HG02678 (cell line): Measurements from ENCODE around the gene PARVB.
A peak's percentile ranks its signal among the peaks of the same experiment; 100 is the strongest.

Experiments
- ATAC-seq: cut with Tn5 transposase; IDR thresholded peaks from one replicate; pipeline ENCODE4 v1.9.1; 2021; ENCODE audit warnings: mild to moderate bottlenecking, moderate library complexity; ENCODE audit not compliant: unreplicated experiment

Gene PARVB

GRCh38 chr22:44154436-44154942 lies 130.4 kb downstream of the PARVB start:
- ATAC-seq = no peak

GRCh38 chr22:44155115-44155514 lies 131.0 kb downstream of the PARVB start:
- no peak for ATAC-seq

GRCh38 chr22:44157916-44158618 lies 134.0 kb downstream of the PARVB start:
- ATAC-seq = no peak

- no peak for ATAC-seq
Measured at GRCh38 chr22:44158816-44159215, 134.7 kb downstream of the PARVB start.

DNA sequence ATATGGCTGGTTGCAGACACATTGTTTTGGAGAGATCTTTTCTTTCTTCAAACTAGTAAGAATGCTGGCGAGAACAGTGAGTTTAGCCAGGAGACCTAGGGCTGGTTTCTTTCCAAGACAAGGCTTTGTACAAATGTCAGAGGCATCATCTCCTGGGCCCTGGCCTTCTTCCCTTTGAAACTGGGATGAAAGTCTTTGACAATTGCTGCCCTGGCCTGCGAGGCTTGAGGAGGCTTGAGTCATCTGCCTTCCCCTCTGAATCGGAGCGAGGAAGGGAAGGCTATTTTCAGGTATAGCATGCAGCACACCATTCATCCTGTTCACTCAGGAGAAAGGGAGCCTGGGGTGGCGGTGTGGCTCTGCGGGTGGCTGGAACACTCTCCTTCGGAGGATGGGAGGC lies 135.1 kb downstream of the PARVB start:
- no peak for ATAC-seq

DNA sequence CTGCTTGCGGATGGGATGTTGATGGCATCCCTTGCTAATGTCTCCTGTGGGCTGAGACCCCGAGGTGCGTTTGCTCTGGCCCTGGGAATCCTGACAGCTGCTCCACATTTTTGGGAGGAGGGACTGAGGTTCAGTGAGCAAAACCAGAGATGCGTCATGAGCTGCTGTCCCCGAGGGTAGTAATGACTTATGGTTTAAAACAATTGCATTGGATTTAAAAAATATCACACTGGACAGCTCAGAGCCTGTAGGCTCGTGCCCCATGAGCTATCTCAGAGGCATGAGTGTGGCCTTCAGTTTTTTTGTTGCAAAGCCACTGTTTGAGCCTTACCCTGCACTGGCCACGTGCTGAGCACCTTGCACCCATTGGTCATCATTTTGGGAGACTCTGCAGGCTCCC lies 135.7 kb downstream of the PARVB start:
- ATAC-seq = no peak

- no peak for ATAC-seq
Measured at GRCh38 chr22:44160421-44160820, 136.3 kb downstream of the PARVB start.

DNA sequence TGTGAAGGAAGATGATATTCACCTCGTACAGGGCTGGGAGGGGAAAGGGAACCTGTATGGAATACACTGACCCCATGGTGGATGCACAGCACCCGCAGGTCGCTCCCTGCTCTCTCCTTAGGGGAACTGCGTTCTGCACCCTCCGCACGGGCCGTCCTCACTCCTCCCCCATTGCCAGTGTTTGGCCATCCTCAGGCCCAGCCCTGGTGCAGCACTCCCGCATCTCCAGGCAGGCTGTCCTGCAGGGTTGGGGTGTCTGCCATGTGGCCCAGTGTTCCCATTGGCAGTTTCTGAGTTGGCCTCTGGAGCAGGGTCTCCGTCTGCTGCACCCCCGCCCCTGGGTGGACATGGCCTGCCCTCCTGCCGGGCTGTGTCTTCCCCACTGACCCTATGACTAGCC lies 137.6 kb downstream of the PARVB start:
- ATAC-seq = no peak

GRCh38 chr22:44162960-44163359 lies 138.9 kb downstream of the PARVB start:
- ATAC-seq = no peak

- ATAC-seq = no peak
Measured at GRCh38 chr22:44163536-44163935, 139.4 kb downstream of the PARVB start.

DNA sequence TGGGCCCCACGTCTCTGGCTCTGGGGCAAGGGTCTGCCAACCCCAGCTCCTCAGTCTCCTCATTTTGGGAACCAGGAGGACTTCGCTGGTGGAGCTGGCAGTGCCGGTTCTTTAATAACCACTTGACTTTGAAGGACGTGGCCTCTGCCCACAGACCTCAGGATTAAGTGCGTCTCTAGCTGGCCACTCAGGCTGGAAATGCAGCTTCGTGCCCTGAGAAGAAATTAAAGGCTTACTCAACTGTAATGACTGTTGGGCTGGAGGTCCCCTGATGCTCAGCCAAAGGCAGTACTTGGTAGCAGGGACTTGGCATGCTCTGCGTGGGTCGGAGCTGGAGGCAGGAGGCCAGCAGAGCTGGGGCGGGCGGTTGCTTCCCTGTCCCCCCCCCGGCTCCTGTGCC lies 139.9 kb downstream of the PARVB start:
- ATAC-seq = no peak

DNA sequence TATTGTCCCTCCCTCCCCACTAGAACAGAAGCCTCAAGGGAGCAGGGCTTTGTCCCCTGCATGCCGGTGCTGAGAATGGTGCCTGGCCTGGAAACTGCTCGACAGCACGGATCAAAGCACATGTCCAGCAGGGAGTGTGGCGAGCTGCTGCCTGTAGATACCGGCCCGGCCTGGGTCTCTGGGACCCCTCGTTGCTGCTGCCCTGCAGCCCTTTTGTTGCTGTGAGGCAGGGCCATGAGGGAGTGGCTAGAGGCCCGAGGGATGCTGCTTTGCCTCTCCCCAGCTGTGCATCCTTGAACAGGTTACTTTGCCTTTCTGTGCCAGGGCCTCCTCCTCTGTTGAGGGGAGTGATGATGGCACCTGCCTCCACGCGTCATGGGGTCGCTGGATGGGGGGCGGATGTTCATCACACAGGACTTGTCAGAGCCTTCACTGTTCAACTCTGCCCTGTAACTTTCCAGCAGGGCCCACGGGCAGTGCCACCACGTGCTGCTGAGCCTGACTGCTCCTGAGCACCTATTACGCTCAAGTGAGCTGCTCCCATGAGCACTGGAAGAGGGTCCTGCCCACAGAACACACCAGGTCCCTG lies 141.3 kb downstream of the PARVB start:
- ATAC-seq = no peak

GRCh38 chr22:44166498-44167276 lies 142.6 kb downstream of the PARVB start:
- ATAC-seq = no peak

DNA sequence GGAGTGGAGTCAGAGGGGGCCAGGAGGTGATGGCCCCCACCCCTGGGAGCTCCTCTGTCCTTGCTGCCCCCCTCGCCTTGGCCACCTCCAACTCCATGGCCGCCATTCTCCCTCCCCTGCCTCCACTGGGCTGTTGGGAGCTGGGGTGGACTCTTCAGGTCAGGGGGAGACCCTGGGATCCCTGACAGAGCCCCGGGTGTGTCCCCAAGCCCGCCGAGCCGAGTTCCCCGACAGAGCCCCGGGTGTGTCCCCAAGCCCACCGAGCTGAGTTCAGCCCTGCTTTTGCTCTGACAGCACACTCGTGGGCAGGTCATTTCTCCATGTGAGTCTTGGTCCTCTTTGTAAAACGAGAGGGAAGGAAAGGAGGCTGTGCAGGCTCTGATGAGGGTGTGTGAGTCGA lies 143.4 kb downstream of the PARVB start:
- no peak for ATAC-seq

DNA sequence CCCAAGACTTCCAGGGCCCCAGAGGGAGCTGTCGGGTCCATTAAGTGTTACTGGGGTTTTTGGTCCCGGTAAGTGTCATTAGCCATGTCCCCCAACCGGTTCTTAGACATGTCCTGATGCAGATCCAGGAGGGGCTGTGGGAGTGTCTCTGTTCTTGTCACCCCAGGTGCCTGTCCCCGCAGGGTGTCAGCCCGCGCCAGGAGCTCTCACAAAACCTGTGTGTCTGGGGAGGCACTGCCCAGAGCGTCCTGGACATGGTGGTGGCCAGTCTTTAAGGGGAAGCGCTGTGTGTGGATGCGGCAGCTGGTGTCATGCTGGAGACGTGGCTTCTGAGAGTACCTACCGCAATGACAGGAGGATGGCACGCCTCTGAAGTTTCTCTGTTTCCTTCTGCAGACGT lies 144.1 kb downstream of the PARVB start:
- no peak for ATAC-seq

- no peak for ATAC-seq
Measured at GRCh38 chr22:44170470-44170869, 146.4 kb downstream of the PARVB start.

- no peak for ATAC-seq
Measured at GRCh38 chr22:44171561-44171960, 147.5 kb downstream of the PARVB start.

GRCh38 chr22:44172370-44173108 lies 148.4 kb downstream of the PARVB start:
- peak; percentile 72 for ATAC-seq

DNA sequence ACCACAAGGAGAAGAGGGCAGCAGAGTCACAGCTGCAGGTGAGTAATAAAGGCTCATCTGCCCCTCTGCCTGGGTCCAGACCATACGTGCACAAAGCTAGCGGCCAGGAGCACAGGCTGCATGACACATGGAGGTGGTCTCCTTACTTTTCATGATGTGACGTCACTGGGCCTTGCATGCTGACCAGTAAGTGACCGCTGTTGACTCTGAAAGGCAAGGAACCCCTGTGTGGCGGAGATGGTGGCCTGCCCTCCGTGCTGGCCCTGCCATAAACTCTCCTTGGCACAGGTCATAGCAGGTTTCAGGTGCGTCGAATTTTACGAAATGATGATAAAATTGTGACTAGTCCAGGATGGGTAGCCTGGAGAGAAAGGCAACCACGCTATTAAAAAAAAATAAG lies 149.1 kb downstream of the PARVB start:
- no peak for ATAC-seq

DNA sequence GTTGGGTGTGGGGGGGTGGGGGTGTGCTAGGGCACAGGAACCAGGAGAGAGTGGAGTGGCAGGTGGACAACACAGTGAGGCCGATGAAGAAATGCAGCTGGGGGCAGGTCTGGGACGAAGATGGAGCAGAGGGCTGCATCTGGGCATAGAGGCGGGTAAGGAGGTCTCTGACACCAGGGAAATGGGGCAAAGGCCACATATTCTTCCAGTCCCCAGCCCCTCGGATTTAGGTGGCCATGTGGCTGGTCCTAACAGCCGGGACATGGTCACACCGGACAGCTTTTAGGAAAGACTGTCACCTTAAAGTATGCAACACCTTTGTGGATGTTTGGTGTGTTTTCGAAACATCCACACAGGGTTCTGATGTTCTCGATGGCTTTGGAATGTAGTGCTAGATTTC lies 151.6 kb downstream of the PARVB start:
- no peak for ATAC-seq
